ENCODE results near the gene DHX35. TPM values are rescaled to one million over a fixed set of nuclear protein-coding genes. Genes with fewer than 3 reads are reported as not detected.

Gene DHX35
- total RNA-seq, 2 donors from 2014 or later, result 12.2 to 16.1 TPM

DNA sequence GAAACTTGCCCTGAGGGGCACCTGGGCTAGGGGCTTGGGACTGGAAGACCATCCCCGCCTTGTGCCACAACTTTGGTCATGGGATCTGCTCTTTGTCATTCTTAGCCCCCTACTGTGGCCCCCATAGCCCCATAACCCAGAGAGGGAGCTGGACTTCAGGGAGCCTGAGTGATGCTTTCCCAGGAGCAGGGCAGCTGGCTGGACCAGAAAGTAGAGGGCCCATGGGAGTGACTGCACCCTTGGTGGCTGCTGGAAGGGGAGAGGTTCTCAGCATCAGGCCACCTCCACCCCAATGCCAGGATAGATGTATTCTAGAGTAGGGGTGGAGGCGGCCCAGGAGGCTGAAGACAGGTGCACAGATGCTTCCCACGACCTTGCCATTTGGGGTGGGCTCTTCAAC is 41.7 kb upstream of the DHX35 start:
- Histone ChIP-seq H3K27me3 (ENCODE audit: control insufficient read depth, insufficient read depth, low read length, poor library complexity, severe bottlenecking) (no peaks in the 10 kb centered on the region), H3K9ac (ENCODE audit: extremely low read depth, low read length, poor library complexity, severe bottlenecking) (no peak overlapping the region), H3K9me3 (ENCODE audit: control insufficient read depth, low read length) (no peaks in the 10 kb centered on the region), H3K4me1 (ENCODE audit: control insufficient read depth, insufficient read depth, low read length) (no peaks in the 10 kb centered on the region), H3K36me3 (ENCODE audit: control insufficient read depth, insufficient read depth, low read length) (peaks cover 29% of the 10 kb centered on the region), H3K27ac (ENCODE audit: low read depth, low read length) (no peak overlapping the region), H3K4me3 (ENCODE audit: low read length) (no peak overlapping the region)
- peaks cover 13% of the 10 kb centered on the region for H3K36me3 Mint-ChIP-seq (ENCODE audit: low read depth)
- no peak overlapping the region for H3K4me3 Mint-ChIP-seq
- no peak for DNase-seq
- no peak overlapping the region for H3K27ac Mint-ChIP-seq
- TF ChIP-seq, protein P1, sequence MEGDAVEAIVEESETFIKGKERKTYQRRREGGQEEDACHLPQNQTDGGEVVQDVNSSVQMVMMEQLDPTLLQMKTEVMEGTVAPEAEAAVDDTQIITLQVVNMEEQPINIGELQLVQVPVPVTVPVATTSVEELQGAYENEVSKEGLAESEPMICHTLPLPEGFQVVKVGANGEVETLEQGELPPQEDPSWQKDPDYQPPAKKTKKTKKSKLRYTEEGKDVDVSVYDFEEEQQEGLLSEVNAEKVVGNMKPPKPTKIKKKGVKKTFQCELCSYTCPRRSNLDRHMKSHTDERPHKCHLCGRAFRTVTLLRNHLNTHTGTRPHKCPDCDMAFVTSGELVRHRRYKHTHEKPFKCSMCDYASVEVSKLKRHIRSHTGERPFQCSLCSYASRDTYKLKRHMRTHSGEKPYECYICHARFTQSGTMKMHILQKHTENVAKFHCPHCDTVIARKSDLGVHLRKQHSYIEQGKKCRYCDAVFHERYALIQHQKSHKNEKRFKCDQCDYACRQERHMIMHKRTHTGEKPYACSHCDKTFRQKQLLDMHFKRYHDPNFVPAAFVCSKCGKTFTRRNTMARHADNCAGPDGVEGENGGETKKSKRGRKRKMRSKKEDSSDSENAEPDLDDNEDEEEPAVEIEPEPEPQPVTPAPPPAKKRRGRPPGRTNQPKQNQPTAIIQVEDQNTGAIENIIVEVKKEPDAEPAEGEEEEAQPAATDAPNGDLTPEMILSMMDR (conservative IDR thresholded peaks at IDR 0.05), result no peak
- no peaks in the 10 kb centered on the region for H3K9me3 Mint-ChIP-seq
- WGBS, 2 experiments (ENCODE audit: insufficient coverage in 1 of 2, insufficient read length in 1 of 2), result 90 to 95% methylated on average over 3 of the region's 3 CpGs
- no peaks in the 10 kb centered on the region for H3K4me1 Mint-ChIP-seq
- H3K27me3 Mint-ChIP-seq (ENCODE audit: insufficient read depth), result no peaks in the 10 kb centered on the region

GRCh38 chr20:38920851-38921250 is 41.3 kb upstream of the DHX35 start:
- WGBS, 2 experiments (ENCODE audit: insufficient coverage in 1 of 2, insufficient read length in 1 of 2), result 90 to 95% methylated on average over 8 to 9 of the region's 9 CpGs
- Histone ChIP-seq H3K27me3 (ENCODE audit: control insufficient read depth, insufficient read depth, low read length, poor library complexity, severe bottlenecking) (no peaks in the 10 kb centered on the region), H3K9ac (ENCODE audit: extremely low read depth, low read length, poor library complexity, severe bottlenecking) (no peak overlapping the region), H3K9me3 (ENCODE audit: control insufficient read depth, low read length) (no peaks in the 10 kb centered on the region), H3K4me1 (ENCODE audit: control insufficient read depth, insufficient read depth, low read length) (no peaks in the 10 kb centered on the region), H3K4me3 (ENCODE audit: low read length) (no peak overlapping the region), H3K36me3 (ENCODE audit: control insufficient read depth, insufficient read depth, low read length) (peaks cover 26% of the 10 kb centered on the region), H3K27ac (ENCODE audit: low read depth, low read length) (no peak overlapping the region)
- Mint-ChIP-seq H3K36me3 (ENCODE audit: low read depth) (peaks cover 13% of the 10 kb centered on the region), H3K4me1 (no peaks in the 10 kb centered on the region), H3K27me3 (ENCODE audit: insufficient read depth) (no peaks in the 10 kb centered on the region), H3K4me3 (no peak overlapping the region), H3K27ac (no peak overlapping the region), H3K9me3 (no peaks in the 10 kb centered on the region)
- no peak for DNase-seq
- TF ChIP-seq, protein P1 (conservative IDR thresholded peaks at IDR 0.05), result no peak

GRCh38 chr20:38924718-38925117 is 37.4 kb upstream of the DHX35 start:
- Mint-ChIP-seq H3K4me3 (no peak overlapping the region), H3K4me1 (peaks cover 11% of the 10 kb centered on the region), H3K36me3 (ENCODE audit: low read depth) (peaks cover 12% of the 10 kb centered on the region), H3K27ac (no peak overlapping the region), H3K9me3 (no peaks in the 10 kb centered on the region), H3K27me3 (ENCODE audit: insufficient read depth) (no peaks in the 10 kb centered on the region)
- no peak overlapping the region for H3K27ac ChIP-seq (ENCODE audit: low read depth, low read length)
- H3K4me1 ChIP-seq (ENCODE audit: control insufficient read depth, insufficient read depth, low read length), result no peaks in the 10 kb centered on the region
- H3K36me3 ChIP-seq (ENCODE audit: control insufficient read depth, insufficient read depth, low read length), result peaks cover 7% of the 10 kb centered on the region
- no peak overlapping the region for H3K4me3 ChIP-seq (ENCODE audit: low read length)
- no peaks in the 10 kb centered on the region for H3K27me3 ChIP-seq (ENCODE audit: control insufficient read depth, insufficient read depth, low read length, poor library complexity, severe bottlenecking)
- TF ChIP-seq, protein P1 (conservative IDR thresholded peaks at IDR 0.05), result no peak
- no peak overlapping the region for H3K9ac ChIP-seq (ENCODE audit: extremely low read depth, low read length, poor library complexity, severe bottlenecking)
- WGBS, 2 experiments (ENCODE audit: insufficient coverage in 1 of 2, insufficient read length in 1 of 2), result 87 to 89% methylated on average over 2 of the region's 2 CpGs
- no peaks in the 10 kb centered on the region for H3K9me3 ChIP-seq (ENCODE audit: control insufficient read depth, low read length)
- no peak for DNase-seq

Data from endodermal cell (in vitro differentiated cells).